IMR-90 (cell line): ENCODE data around the gene CEP83.

Experiments used
- BHLHE40 ChIP-seq: fragments of 150-350 bp; IDR thresholded peaks from 2 replicates; pipeline ENCODE4 v1.6.1; 2016; ENCODE audit warnings: mild to moderate bottlenecking, low read depth, low read length
- CEBPB ChIP-seq: IDR thresholded peaks from 2 replicates; pipeline ENCODE4 v1.6.1; 2012; ENCODE audit warnings: low read depth, low read length, improper control_type of control experiment
- CHD1 ChIP-seq: IDR thresholded peaks from 2 replicates; pipeline ENCODE4 v1.6.1; 2012; ENCODE audit warnings: low read depth, low read length, improper control_type of control experiment
- MAFK ChIP-seq: IDR thresholded peaks from 2 replicates; pipeline ENCODE4 v1.6.1; 2012; ENCODE audit warnings: low read depth, low read length, improper control_type of control experiment
- MAZ ChIP-seq: IDR thresholded peaks from 2 replicates; pipeline ENCODE4 v1.6.1; 2012; ENCODE audit warnings: low read depth, mild to moderate bottlenecking, low read length, improper control_type of control experiment, moderate library complexity, borderline replicate concordance
- MXI1 ChIP-seq: IDR thresholded peaks from 2 replicates; pipeline ENCODE4 v1.6.1; 2012; ENCODE audit warnings: low read depth, mild to moderate bottlenecking, low read length, moderate library complexity, borderline replicate concordance
- NFE2L2 ChIP-seq: fragments of 150-350 bp; IDR thresholded peaks from 2 replicates; pipeline ENCODE4 v1.6.1; 2016; ENCODE audit warnings: low read depth, mild to moderate bottlenecking, low read length
- POLR2A ChIP-seq: IDR thresholded peaks from 2 replicates; pipeline ENCODE4 v1.6.1; 2012; ENCODE audit warnings: mild to moderate bottlenecking, low read depth, low read length
- RAD21 ChIP-seq: IDR thresholded peaks from 2 replicates; pipeline ENCODE4 v1.6.1; 2012; ENCODE audit warnings: low read length, improper control_type of control experiment
- RCOR1 ChIP-seq: IDR thresholded peaks from 2 replicates; pipeline ENCODE4 v1.6.1; 2012; ENCODE audit warnings: mild to moderate bottlenecking, low read length, improper control_type of control experiment; ENCODE audit not compliant: insufficient replicate concordance
- SMC3 ChIP-seq: fragments of 150-350 bp; IDR thresholded peaks from 2 replicates; pipeline ENCODE4 v1.6.1; 2016; ENCODE audit warnings: low read depth, mild to moderate bottlenecking, antibody characterized with exemption, low read length, moderate library complexity
- TF ChIP-seq, protein P1 (sequence below): conservative IDR thresholded peaks from 2 replicates; pipeline ENCODE4 v1.5.1; 2012; ENCODE audit warnings: mild to moderate bottlenecking, low read depth, low read length, improper control_type of control experiment
- TF ChIP-seq, protein P2 (sequence below): fragments of 150-350 bp; IDR thresholded peaks from 2 replicates; pipeline ENCODE4 v1.6.1; 2017; ENCODE audit warnings: mild to moderate bottlenecking, antibody characterized with exemption, low read length, low read depth
- TF ChIP-seq, protein P3 (sequence below): fragments of 150-350 bp; IDR thresholded peaks from 2 replicates; pipeline ENCODE4 v1.6.1; 2016; ENCODE audit warnings: low read depth, mild to moderate bottlenecking, low read length, moderate library complexity, borderline replicate concordance

DNA sequence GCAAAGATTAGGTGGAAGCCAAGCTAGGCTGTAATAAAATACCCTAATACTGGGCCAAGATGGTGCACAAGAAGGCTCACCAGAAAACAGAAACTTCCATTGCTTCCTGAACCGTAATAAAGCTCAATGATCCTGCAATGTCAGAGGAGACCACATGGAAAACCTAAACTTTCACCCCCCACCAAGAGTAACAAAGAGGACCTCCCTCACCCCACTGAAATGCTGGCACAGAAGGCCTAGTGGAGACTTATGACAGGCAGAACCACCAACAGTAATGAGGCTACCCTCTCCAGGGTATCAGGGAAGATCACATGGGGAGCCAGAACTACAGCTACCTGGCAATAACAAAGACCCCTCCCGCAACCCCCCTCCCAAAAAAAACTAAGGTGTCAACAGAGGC, 43.1 kb downstream of the CEP83 start:
- no peak for TF ChIP-seq MXI1
- TF ChIP-seq POLR2A, result no peak
- TF ChIP-seq, protein P1, sequence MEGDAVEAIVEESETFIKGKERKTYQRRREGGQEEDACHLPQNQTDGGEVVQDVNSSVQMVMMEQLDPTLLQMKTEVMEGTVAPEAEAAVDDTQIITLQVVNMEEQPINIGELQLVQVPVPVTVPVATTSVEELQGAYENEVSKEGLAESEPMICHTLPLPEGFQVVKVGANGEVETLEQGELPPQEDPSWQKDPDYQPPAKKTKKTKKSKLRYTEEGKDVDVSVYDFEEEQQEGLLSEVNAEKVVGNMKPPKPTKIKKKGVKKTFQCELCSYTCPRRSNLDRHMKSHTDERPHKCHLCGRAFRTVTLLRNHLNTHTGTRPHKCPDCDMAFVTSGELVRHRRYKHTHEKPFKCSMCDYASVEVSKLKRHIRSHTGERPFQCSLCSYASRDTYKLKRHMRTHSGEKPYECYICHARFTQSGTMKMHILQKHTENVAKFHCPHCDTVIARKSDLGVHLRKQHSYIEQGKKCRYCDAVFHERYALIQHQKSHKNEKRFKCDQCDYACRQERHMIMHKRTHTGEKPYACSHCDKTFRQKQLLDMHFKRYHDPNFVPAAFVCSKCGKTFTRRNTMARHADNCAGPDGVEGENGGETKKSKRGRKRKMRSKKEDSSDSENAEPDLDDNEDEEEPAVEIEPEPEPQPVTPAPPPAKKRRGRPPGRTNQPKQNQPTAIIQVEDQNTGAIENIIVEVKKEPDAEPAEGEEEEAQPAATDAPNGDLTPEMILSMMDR, result no peak
- TF ChIP-seq MAZ, result no peak
- no peak for TF ChIP-seq SMC3
- TF ChIP-seq, protein P2, sequence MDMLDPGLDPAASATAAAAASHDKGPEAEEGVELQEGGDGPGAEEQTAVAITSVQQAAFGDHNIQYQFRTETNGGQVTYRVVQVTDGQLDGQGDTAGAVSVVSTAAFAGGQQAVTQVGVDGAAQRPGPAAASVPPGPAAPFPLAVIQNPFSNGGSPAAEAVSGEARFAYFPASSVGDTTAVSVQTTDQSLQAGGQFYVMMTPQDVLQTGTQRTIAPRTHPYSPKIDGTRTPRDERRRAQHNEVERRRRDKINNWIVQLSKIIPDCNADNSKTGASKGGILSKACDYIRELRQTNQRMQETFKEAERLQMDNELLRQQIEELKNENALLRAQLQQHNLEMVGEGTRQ, result no peak
- TF ChIP-seq RAD21, result no peak
- no peak for TF ChIP-seq CEBPB
- TF ChIP-seq, protein P3, sequence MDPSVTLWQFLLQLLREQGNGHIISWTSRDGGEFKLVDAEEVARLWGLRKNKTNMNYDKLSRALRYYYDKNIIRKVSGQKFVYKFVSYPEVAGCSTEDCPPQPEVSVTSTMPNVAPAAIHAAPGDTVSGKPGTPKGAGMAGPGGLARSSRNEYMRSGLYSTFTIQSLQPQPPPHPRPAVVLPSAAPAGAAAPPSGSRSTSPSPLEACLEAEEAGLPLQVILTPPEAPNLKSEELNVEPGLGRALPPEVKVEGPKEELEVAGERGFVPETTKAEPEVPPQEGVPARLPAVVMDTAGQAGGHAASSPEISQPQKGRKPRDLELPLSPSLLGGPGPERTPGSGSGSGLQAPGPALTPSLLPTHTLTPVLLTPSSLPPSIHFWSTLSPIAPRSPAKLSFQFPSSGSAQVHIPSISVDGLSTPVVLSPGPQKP, result no peak
- no peak for TF ChIP-seq CHD1
- TF ChIP-seq MAFK, result no peak
- no peak for TF ChIP-seq NFE2L2
- no peak for TF ChIP-seq RCOR1
- no peak for TF ChIP-seq BHLHE40
